Measurements from ENCODE around the gene PKP4.
A peak's percentile ranks its signal among the peaks of the same experiment; 100 is the strongest.
"Not testable (repeated sequence)": the region's sequence is repeated elsewhere in the genome, so short reads cannot be mapped to it uniquely, and the experiment has no call there.

The PKP4 gene, protein sequence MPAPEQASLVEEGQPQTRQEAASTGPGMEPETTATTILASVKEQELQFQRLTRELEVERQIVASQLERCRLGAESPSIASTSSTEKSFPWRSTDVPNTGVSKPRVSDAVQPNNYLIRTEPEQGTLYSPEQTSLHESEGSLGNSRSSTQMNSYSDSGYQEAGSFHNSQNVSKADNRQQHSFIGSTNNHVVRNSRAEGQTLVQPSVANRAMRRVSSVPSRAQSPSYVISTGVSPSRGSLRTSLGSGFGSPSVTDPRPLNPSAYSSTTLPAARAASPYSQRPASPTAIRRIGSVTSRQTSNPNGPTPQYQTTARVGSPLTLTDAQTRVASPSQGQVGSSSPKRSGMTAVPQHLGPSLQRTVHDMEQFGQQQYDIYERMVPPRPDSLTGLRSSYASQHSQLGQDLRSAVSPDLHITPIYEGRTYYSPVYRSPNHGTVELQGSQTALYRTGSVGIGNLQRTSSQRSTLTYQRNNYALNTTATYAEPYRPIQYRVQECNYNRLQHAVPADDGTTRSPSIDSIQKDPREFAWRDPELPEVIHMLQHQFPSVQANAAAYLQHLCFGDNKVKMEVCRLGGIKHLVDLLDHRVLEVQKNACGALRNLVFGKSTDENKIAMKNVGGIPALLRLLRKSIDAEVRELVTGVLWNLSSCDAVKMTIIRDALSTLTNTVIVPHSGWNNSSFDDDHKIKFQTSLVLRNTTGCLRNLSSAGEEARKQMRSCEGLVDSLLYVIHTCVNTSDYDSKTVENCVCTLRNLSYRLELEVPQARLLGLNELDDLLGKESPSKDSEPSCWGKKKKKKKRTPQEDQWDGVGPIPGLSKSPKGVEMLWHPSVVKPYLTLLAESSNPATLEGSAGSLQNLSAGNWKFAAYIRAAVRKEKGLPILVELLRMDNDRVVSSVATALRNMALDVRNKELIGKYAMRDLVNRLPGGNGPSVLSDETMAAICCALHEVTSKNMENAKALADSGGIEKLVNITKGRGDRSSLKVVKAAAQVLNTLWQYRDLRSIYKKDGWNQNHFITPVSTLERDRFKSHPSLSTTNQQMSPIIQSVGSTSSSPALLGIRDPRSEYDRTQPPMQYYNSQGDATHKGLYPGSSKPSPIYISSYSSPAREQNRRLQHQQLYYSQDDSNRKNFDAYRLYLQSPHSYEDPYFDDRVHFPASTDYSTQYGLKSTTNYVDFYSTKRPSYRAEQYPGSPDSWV

DNA sequence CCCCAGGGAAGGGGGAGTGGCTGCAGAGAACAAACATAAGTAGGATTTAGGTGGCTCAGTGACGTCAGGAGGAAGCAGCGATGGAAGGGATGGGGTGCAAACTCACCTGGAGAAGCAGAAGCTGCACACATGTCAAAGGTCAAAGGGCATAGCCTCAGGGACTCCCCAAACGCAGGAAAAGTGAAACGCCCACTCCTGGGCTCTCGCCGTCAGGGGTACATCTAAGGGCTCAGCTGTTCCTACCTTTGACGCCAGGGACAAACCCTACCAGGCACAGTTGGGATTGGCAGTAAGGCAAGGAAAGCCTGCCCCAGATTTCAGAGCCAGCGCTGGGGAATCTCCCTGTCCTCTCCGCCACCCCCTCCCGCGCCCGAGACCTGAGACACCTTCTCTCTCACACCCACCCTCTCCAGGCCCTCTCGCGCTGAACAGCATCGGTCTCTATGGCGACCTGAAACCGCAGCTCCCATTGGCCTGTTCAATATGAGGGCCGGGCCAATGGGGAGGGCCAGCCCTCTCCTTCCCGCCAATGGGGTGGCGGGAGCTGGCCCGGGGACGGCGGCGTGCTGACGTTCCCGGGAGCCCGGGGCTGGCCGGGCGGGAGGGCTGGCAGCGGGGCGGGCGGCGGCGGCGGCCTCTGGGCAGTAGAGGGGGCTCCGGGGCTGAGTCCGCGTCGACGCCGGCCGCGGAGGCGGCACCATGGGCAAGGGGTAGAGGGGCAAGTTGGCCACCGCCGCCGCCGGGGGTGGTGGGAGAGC, at the start of gene PKP4, which contains the start of gene CCDC148:
Gene PKP4, plus strand, starts transcription at position 644 of the 758 bp plus-strand sequence. CDS start 76,233 bp downstream, outside the sequence.
Gene CCDC148, minus strand, starts transcription at position 445 of the 758 bp plus-strand sequence. Its CDS starts 314 bp downstream, at position 131.
- DNase-seq (ENCODE audit: low spot score): peak; percentile 98

- DNase-seq (ENCODE audit: low spot score): peak; percentile 37
Observed at GRCh38 chr2:158407031-158407430, 49.7 kb upstream of the PKP4 start.

DNA sequence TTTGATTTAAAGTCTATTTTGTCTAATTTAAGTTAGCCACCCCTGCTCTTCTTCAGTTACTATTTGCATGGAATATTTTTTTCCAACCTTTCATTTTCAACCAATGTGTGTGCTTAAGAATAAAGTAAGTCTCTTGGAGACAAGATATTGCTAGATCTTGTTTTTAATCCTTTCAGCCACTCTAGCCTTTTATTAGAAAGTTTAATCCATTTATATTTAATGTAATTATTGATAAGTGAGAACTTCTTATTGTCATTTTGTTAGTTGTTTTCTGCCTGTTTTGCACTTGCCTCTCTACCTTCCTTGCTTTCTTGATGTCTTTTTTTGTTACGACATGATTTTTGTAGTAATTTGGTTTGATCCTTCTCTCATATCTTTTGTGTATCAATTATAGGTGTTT, 46.6 kb upstream of the PKP4 start:
- no peak for DNase-seq (ENCODE audit: low spot score)

GRCh38 chr2:158411748-158412147, 45.0 kb upstream of the PKP4 start:
- DNase-seq (ENCODE audit: low spot score): no peak

GRCh38 chr2:158412206-158412605, 44.5 kb upstream of the PKP4 start:
- DNase-seq (ENCODE audit: low spot score): peak; percentile 57

DNA sequence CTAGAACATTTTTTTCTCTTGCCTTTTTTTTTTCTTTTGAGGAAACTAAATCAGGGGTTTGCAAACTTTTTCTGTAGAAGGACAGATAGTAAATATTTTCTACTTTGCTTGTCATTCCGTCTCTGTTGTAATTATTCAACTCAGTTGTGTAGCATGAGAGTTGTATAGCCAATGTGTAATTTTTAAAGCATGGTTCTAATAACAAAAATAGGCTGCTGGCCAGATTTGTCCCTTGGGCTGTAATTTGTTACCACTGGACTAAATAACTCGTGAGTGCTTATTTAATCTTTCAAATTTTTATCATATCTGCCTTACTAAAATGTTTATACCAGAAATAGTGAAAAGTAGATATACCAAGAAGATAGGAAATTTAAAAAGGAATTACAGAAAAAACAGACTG, 43.2 kb upstream of the PKP4 start:
- DNase-seq (ENCODE audit: low spot score): no peak

GRCh38 chr2:158414538-158414937, 42.2 kb upstream of the PKP4 start:
- peak; percentile 77 for DNase-seq (ENCODE audit: low spot score)

- no peak for DNase-seq (ENCODE audit: low spot score)
Observed at GRCh38 chr2:158432117-158432516, 24.6 kb upstream of the PKP4 start.

- DNase-seq (ENCODE audit: low spot score): not testable (repeated sequence)
Observed at GRCh38 chr2:158433716-158434115, 23.0 kb upstream of the PKP4 start.

- not testable (repeated sequence) for DNase-seq (ENCODE audit: low spot score)
Observed at GRCh38 chr2:158439062-158439461, 17.7 kb upstream of the PKP4 start.

- no peak for DNase-seq (ENCODE audit: low spot score)
Observed at GRCh38 chr2:158443606-158444005, 13.1 kb upstream of the PKP4 start.

DNA sequence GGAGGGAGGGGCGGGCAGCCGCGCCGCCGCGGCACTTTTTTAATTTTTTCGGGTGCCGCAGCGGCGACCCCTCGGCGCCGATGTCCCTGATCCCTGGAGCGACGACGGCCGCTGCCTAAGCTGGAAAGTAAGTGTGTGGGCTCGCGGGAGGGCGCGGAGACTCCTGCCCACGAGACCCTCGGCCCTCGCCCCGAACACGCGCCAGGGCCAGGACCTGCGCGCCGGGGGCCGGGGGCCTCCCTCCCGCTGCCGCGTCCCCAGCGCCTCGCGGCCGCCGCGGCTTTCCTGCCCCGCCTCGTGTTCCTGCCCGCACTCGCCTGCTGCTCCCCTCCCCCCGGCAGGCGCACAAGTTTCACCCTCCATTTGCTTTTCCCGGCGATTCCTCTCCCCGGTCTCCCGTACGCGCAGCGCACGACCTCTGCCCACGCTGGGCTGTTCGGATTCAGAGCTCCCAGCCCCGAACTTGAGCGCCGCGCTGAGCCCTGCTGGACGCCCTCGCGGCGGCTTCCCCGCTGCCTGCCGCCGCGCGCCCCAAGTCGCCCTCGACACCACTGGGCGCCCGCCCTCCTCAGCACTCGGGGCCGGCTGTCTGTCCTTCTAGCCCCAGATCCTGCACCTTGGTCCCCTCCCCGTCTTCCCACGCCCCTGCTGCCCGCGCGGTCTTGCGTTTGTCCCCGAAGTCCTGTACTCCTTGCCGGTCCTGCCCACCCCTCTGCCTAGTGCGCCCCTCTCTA, 507 bp downstream of the PKP4 start:
- DNase-seq (ENCODE audit: low spot score): peak; percentile 67

- DNase-seq (ENCODE audit: low spot score): peak; percentile 81
Observed at GRCh38 chr2:158457826-158458616, 1.3 kb downstream of the PKP4 start.

DNA sequence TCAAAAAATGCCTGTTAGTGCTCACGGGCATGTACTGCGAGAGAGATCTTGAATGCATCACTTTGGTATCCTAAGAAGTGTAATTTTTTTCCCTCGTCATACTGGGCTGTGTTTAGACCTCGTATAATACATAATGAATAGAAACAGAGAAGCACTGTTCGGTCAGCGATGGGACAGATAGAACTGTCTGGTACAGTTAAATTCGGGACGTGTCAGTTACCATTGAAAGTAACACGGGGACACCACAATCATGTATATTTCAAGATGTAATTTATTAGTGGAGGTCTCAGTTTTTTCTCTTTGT, 1.8 kb downstream of the PKP4 start:
- DNase-seq (ENCODE audit: low spot score): no peak

DNA sequence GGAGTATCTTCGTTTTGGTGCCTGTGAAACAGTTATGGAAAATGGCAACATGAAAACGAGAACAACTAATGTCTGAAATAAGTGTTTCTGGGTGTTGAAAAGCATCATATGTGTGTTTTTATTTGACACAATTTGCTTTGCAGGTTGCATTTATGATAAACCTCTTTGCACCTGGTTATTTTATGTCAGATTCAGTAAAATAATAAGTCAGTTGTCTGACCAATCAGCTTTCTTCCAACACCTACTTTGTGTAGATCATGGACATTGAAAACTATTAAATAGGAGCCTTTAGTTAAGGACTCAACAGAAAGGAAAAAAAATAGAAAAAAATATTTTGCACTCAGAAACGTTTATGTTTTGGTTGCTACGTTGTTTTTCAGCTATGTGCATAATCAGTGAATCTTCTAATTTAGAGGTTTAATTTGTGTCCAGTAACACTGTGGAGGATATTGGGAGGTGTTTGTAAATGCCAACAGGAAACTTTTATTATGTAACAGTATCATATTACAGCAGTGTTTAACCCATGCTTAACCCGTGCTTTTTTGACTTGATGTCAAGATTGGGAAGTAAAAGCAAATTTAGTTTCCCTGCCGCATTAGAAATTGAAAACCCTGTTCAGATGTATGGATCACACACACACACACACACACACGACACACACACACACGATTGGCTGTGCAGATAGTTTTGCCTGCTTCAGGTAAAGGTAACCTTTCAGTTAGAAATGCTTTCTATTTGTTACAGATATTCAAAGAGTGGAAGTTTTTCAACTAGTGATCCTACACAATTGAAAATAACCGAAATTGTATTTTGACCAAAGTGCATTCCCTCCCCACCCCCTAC, 2.6 kb downstream of the PKP4 start:
- DNase-seq (ENCODE audit: low spot score): no peak

GRCh38 chr2:158460632-158461297, 4.0 kb downstream of the PKP4 start:
- DNase-seq (ENCODE audit: low spot score): no peak

GRCh38 chr2:158463496-158464095, 6.8 kb downstream of the PKP4 start:
- no peak for DNase-seq (ENCODE audit: low spot score)
